GM10266 (cell line): Measurements from ENCODE around the gene ATP8B3.

Source experiments
- DNase-seq: peaks from one replicate; pipeline ENCODE4 v3.0.0; 2012; ENCODE audit errors: extremely low spot score
- TF ChIP-seq, protein P1 (sequence below): IDR thresholded peaks from 2 replicates; pipeline ENCODE4 v1.5.1; 2012; ENCODE audit warnings: mild to moderate bottlenecking, low read depth; ENCODE audit not compliant: control insufficient read depth, insufficient read depth; ENCODE audit errors: missing control alignments

The ATP8B3 gene

DNA sequence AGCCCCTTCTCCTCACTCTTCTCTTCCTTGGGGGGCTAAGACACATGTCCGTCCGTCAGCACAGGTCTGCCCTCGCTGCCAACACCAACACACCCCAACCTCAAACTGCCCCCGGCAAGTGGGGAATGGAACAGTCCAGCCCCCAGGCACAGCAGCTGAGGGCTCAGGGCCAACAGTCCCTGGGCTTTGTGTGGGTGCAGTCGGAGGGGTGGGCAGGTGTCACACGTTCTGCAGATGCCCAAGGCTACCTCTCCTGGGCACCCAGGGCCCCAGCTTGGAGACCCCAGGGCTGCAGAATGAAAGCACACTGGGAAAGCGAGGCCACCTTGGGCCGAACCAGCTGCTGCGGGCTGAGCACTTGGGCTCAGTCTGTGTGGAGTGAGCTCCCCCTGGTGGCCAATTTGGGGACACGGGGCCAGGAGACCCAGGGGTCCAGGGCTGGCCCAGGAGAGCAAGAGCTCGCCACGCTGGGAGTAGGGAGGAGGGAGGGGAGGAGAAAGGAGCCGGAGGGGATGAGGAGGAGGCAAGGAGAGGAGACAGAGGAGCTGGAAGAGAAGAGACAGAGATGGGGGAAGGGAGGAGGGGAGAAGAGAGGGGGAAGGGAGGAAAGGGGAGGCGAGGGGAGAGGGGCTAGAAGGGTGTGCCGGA is 14.0 kb upstream of the ATP8B3 start:
- DNase-seq: peak; percentile 97
- TF ChIP-seq, protein P1, sequence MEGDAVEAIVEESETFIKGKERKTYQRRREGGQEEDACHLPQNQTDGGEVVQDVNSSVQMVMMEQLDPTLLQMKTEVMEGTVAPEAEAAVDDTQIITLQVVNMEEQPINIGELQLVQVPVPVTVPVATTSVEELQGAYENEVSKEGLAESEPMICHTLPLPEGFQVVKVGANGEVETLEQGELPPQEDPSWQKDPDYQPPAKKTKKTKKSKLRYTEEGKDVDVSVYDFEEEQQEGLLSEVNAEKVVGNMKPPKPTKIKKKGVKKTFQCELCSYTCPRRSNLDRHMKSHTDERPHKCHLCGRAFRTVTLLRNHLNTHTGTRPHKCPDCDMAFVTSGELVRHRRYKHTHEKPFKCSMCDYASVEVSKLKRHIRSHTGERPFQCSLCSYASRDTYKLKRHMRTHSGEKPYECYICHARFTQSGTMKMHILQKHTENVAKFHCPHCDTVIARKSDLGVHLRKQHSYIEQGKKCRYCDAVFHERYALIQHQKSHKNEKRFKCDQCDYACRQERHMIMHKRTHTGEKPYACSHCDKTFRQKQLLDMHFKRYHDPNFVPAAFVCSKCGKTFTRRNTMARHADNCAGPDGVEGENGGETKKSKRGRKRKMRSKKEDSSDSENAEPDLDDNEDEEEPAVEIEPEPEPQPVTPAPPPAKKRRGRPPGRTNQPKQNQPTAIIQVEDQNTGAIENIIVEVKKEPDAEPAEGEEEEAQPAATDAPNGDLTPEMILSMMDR: peak; percentile 89

DNA sequence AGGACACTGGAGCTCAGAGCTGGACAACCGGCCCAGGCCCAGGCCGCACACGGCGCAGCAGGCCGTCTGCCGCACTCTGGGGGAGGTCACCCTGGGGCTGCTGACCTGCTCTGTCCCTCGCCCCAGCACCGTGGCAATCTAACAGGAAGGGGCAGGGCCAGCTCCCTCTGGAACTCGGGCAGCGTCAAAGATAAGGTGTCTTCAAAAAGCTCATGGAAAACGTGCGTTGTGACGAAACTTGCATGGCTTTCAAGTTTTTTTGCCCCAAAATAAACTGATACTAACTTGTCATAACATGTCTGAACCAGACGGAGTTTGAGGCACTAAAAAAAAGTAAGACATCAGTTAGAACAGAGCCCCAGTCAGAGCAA is 12.2 kb upstream of the ATP8B3 start:
- DNase-seq: no peak
- TF ChIP-seq, protein P1: no peak

DNA sequence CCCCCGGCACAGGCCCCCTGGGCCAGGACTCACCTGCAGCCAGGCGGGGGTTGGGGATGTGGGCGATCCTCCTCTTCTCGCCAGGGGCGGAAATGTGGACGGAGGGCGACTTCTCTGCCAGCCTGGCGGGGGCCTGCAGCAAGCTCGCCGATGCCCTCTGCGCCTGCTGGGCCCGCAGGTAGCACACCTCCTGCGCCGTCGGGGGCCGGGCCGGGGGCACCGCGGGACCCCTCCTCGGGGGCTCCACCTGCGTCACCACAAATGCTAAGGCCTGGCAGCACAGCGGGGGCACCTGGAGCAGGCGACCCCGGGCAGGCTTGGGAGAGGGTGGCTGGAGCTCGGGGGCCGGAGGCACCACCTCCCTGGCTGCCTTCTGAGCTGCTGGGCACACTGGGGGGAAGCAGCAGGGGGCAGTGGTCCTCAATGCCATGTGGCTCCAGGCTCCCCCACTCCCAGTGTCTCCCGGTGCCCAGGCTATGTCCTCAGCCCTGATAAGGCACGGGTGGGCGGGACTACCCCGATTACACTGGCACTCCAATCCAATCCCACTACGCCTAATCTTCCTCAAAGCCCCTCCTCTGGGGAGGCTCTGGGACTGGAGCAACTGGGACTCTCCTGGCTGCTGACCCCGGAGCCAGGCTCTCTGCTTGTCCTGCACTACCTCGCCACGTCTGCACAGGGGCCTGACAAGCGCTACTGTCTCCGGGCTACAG is 11.6 kb upstream of the ATP8B3 start:
- no peak for DNase-seq
- TF ChIP-seq, protein P1: no peak

DNA sequence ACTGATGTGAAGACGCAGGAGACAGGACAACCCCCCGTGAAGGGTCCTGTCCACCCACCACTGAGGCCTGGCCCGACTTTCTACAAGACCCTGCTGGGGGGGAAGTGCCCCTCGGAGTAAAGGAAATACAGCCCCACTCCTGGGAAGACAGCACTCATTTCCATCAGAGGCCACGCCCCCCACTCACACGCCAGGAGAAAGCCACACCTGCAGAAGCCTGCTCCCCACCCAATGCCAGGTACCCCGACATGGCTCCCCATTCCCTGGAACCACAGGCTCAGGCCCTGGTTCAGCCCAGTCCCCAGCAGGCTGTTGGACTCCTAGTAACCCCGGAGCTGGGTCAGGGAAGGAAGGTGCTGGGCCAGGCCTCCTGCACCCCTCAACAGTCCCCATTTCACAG is 10.9 kb upstream of the ATP8B3 start:
- DNase-seq: no peak

DNA sequence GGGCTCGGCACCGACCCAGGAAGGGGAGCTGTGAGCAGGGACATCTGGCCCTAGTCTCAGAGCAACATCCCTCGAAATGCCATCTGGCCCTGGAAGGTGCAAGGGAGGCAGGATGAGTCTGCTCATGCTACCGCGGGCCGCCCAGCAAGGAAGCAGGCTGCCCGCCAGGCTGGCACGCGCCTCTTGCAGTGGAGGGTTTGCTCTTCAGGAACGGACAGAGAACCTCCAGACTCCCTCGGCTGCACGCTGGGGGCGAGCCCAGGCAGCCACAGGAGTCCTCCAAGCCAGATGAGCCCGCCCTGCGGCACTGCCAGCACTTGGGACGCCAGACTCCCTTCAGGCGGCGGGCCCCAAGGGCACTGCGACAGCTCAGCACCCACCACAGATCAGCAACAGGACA is 10.1 kb upstream of the ATP8B3 start:
- TF ChIP-seq, protein P1: no peak
- DNase-seq: no peak

More for the DNA sequence above, 10.9 kb upstream of the ATP8B3 start:
- TF ChIP-seq, protein P1: no peak

DNA sequence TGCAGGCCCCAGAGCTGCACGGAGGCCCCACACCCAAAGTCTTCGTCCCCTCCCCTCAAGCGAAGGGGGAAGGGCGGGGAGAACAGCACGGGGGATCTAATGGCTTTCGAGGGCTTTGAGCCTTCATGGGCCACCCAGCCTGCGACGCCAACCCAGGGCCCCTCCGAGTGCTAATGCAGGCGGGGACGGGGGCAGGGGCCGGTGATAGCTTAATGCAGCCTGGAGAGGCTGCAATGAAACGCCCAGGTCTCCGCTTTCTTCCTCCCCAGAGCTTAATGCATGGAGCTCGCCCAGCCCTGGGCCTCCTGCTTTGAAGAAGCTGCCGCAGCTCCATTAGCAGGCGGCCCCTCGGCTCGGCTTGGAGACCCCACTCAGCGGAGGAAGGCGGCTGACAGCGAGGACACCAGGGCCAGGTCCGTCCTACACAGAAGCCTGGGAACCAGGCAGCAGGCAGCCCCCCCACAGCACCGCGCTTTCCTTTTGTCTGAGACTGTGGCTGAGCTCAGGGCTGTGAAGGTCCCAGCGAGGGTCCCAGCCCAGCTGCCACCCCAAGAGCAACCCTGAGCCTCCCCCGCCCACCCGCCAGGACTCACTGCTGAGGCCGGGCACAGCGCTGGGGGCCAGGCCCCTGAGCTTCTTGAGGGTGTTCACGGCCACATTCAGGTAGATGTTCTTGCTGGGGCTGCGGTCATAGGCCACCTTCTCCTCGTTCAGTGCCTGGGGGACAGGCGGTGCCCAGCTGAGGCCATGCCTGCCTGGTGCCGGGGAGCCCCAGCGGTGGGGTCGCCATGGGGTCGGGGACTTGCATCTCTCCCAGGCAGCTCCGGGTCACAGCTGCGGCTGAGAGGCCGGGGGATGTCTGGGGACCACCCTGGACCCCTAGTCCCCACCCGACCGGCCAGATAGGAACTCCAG is 7.5 kb upstream of the ATP8B3 start:
- TF ChIP-seq, protein P1: no peak
- DNase-seq: no peak
